ENCODE measurements around the gene KRT85. TPM values are rescaled to one million over a fixed set of nuclear protein-coding genes. Genes with fewer than 3 reads are reported as not detected.

KRT85 gene
- total RNA-seq, 1 experiment from 2014 or later, result not detected

GRCh38 chr12:52349196-52349595, 18.1 kb downstream of the KRT85 start:
- H3K4me1 ChIP-seq (ENCODE audit: insufficient read depth, low read length, poor library complexity, severe bottlenecking), result no peaks in the 10 kb centered on the region
- no peak overlapping the region for H3K4me3 ChIP-seq (ENCODE audit: low read depth, low read length, poor library complexity, severe bottlenecking)
- POLR2A ChIA-PET (ENCODE audit: low non-redundant PET), result no interaction called here
- BruUV-seq (replicated peaks), result no TSS peak
- CTCF ChIA-PET, result no interaction called here
- intact Hi-C loops (cut with micrococcal nuclease; ENCODE audit: unreplicated experiment), result no loop called here
- no peak overlapping the region for H3K27ac ChIP-seq (ENCODE audit: low read depth, low read length, poor library complexity, severe bottlenecking)
- TF ChIP-seq EZH2 (IDR thresholded peaks at IDR 0.05; ENCODE audit: borderline replicate concordance, low read depth, low read length, poor library complexity, severe bottlenecking) (no peak), CTCF (conservative IDR thresholded peaks at IDR 0.05; ENCODE audit: low read depth, low read length) (no peak)
- H3K9me3 ChIP-seq (ENCODE audit: low read depth, low read length, poor library complexity, severe bottlenecking), result no peaks in the 10 kb centered on the region
- no peaks in the 10 kb centered on the region for H3K36me3 ChIP-seq (ENCODE audit: insufficient read depth, low read length, poor library complexity, severe bottlenecking)
- H3K27me3 ChIP-seq (replicated peaks; ENCODE audit: insufficient read depth, low read depth, low read length, poor library complexity), result no peaks in the 10 kb centered on the region
- DNase-seq (ENCODE audit: low spot score), result no peak

GRCh38 chr12:52347551-52348510, 19.4 kb downstream of the KRT85 start:
- TF ChIP-seq EZH2 (IDR thresholded peaks at IDR 0.05; ENCODE audit: borderline replicate concordance, low read depth, low read length, poor library complexity, severe bottlenecking) (no peak), CTCF (conservative IDR thresholded peaks at IDR 0.05; ENCODE audit: low read depth, low read length) (no peak)
- Histone ChIP-seq H3K27ac (ENCODE audit: low read depth, low read length, poor library complexity, severe bottlenecking) (no peak overlapping the region), H3K36me3 (ENCODE audit: insufficient read depth, low read length, poor library complexity, severe bottlenecking) (no peaks in the 10 kb centered on the region), H3K27me3 (replicated peaks; ENCODE audit: insufficient read depth, low read depth, low read length, poor library complexity) (no peaks in the 10 kb centered on the region), H3K4me1 (ENCODE audit: insufficient read depth, low read length, poor library complexity, severe bottlenecking) (no peaks in the 10 kb centered on the region), H3K9me3 (ENCODE audit: low read depth, low read length, poor library complexity, severe bottlenecking) (no peaks in the 10 kb centered on the region), H3K4me3 (ENCODE audit: low read depth, low read length, poor library complexity, severe bottlenecking) (no peak overlapping the region)
- ChIA-PET CTCF (no interaction called here), POLR2A (ENCODE audit: low non-redundant PET) (no interaction called here)
- no TSS peak for BruUV-seq (replicated peaks)
- no peak for DNase-seq (ENCODE audit: low spot score)
- intact Hi-C loops (cut with micrococcal nuclease; ENCODE audit: unreplicated experiment), result no loop called here

- DNase-seq (ENCODE audit: low spot score), result no peak
- ChIA-PET CTCF (no interaction called here), POLR2A (ENCODE audit: low non-redundant PET) (no interaction called here)
- BruUV-seq (replicated peaks), result no TSS peak
- H3K36me3 ChIP-seq (ENCODE audit: insufficient read depth, low read length, poor library complexity, severe bottlenecking), result no peaks in the 10 kb centered on the region
- H3K27ac ChIP-seq (ENCODE audit: low read depth, low read length, poor library complexity, severe bottlenecking), result no peak overlapping the region
- intact Hi-C loops (cut with micrococcal nuclease; ENCODE audit: unreplicated experiment), result no loop called here
- H3K4me1 ChIP-seq (ENCODE audit: insufficient read depth, low read length, poor library complexity, severe bottlenecking), result no peaks in the 10 kb centered on the region
- no peak for TF ChIP-seq CTCF (conservative IDR thresholded peaks at IDR 0.05; ENCODE audit: low read depth, low read length)
- TF ChIP-seq EZH2 (IDR thresholded peaks at IDR 0.05; ENCODE audit: borderline replicate concordance, low read depth, low read length, poor library complexity, severe bottlenecking), result no peak
- no peaks in the 10 kb centered on the region for H3K27me3 ChIP-seq (replicated peaks; ENCODE audit: insufficient read depth, low read depth, low read length, poor library complexity)
- H3K9me3 ChIP-seq (ENCODE audit: low read depth, low read length, poor library complexity, severe bottlenecking), result no peaks in the 10 kb centered on the region
- no peak overlapping the region for H3K4me3 ChIP-seq (ENCODE audit: low read depth, low read length, poor library complexity, severe bottlenecking)
Measured at GRCh38 chr12:52347016-52347415, 20.3 kb downstream of the KRT85 start.

Measured in A673 (cell line).